GM21515 (cell line): ENCODE results near the gene KCTD3.

Source experiments
- ATAC-seq: cut with Tn5 transposase; IDR thresholded peaks from one replicate; pipeline ENCODE4 v1.9.1; 2021; ENCODE audit not compliant: unreplicated experiment

KCTD3 gene

GRCh38 chr1:215650446-215651149 lies 83.5 kb downstream of the KCTD3 start:
- ATAC-seq: no peak

GRCh38 chr1:215651867-215652266 lies 84.8 kb downstream of the KCTD3 start:
- ATAC-seq: no peak

GRCh38 chr1:215652371-215652770 lies 85.3 kb downstream of the KCTD3 start:
- no peak for ATAC-seq

GRCh38 chr1:215657047-215657446 lies 89.9 kb downstream of the KCTD3 start:
- ATAC-seq: no peak

GRCh38 chr1:215660259-215660658 lies 93.2 kb downstream of the KCTD3 start:
- no peak for ATAC-seq

- ATAC-seq: no peak
These were observed 93.9 kb downstream of the KCTD3 start for GRCh38 chr1:215661033-215661432.

- ATAC-seq: no peak
These were observed 98.1 kb downstream of the KCTD3 start for GRCh38 chr1:215665215-215665614.

GRCh38 chr1:215667761-215668160 lies 100.7 kb downstream of the KCTD3 start:
- no peak for ATAC-seq

GRCh38 chr1:215669806-215670491 lies 102.8 kb downstream of the KCTD3 start:
- no peak for ATAC-seq
